Measurements from ENCODE around the gene AFAP1L2.
A peak's percentile ranks its signal among the peaks of the same experiment; 100 is the strongest.

Gene AFAP1L2

GRCh38 chr10:114290038-114290437 is 114.3 kb downstream of the AFAP1L2 start:
- no peak for DNase-seq (ENCODE audit: low read depth)

- DNase-seq (ENCODE audit: low read depth) = no peak
These were observed 115.2 kb downstream of the AFAP1L2 start for GRCh38 chr10:114289096-114289436.

GRCh38 chr10:114288424-114289095 is 115.7 kb downstream of the AFAP1L2 start:
- no peak for DNase-seq (ENCODE audit: low read depth)

GRCh38 chr10:114286921-114287320 is 117.4 kb downstream of the AFAP1L2 start:
- DNase-seq (ENCODE audit: low read depth) = no peak

GRCh38 chr10:114285961-114286441 is 118.3 kb downstream of the AFAP1L2 start:
- no peak for DNase-seq (ENCODE audit: low read depth)

- DNase-seq (ENCODE audit: low read depth) = no peak
These were observed 119.8 kb downstream of the AFAP1L2 start for GRCh38 chr10:114284346-114285071.

GRCh38 chr10:114283535-114284234 is 120.6 kb downstream of the AFAP1L2 start:
- no peak for DNase-seq (ENCODE audit: low read depth)

GRCh38 chr10:114283091-114283490 is 121.2 kb downstream of the AFAP1L2 start:
- DNase-seq (ENCODE audit: low read depth) = no peak

- DNase-seq (ENCODE audit: low read depth) = no peak
These were observed 121.8 kb downstream of the AFAP1L2 start for GRCh38 chr10:114282526-114282925.

- DNase-seq (ENCODE audit: low read depth) = no peak
These were observed 122.8 kb downstream of the AFAP1L2 start for GRCh38 chr10:114281461-114281860.

GRCh38 chr10:114281006-114281405 is 123.3 kb downstream of the AFAP1L2 start:
- no peak for DNase-seq (ENCODE audit: low read depth)

- DNase-seq (ENCODE audit: low read depth) = no peak
These were observed 124.2 kb downstream of the AFAP1L2 start for GRCh38 chr10:114279901-114280644.

- DNase-seq (ENCODE audit: low read depth) = no peak
These were observed 125.0 kb downstream of the AFAP1L2 start for GRCh38 chr10:114279289-114279688.

- DNase-seq (ENCODE audit: low read depth) = no peak
These were observed 125.5 kb downstream of the AFAP1L2 start for GRCh38 chr10:114278884-114279191.

- DNase-seq (ENCODE audit: low read depth) = no peak
These were observed 126.0 kb downstream of the AFAP1L2 start for GRCh38 chr10:114278140-114278883.

GRCh38 chr10:114276671-114277070 is 127.6 kb downstream of the AFAP1L2 start:
- no peak for DNase-seq (ENCODE audit: low read depth)

- DNase-seq (ENCODE audit: low read depth) = no peak
These were observed 128.2 kb downstream of the AFAP1L2 start for GRCh38 chr10:114276066-114276465.

GRCh38 chr10:114274616-114275453 is 129.5 kb downstream of the AFAP1L2 start:
- no peak for DNase-seq (ENCODE audit: low read depth)

GRCh38 chr10:114273910-114274309 is 130.4 kb downstream of the AFAP1L2 start:
- no peak for DNase-seq (ENCODE audit: low read depth)

GRCh38 chr10:114272696-114273095 is 131.6 kb downstream of the AFAP1L2 start:
- DNase-seq (ENCODE audit: low read depth) = no peak

GRCh38 chr10:114271779-114272167 is 132.5 kb downstream of the AFAP1L2 start:
- DNase-seq (ENCODE audit: low read depth) = peak; percentile 73

All from fibroblast of the conjunctiva (primary cell).